GM18861 (cell line): Measurements from ENCODE around the gene SRSF3.
"Not testable (repeated sequence)": the region's sequence is repeated elsewhere in the genome, so short reads cannot be mapped to it uniquely, and the experiment has no call there.

ENCODE experiments used
- ATAC-seq: cut with Tn5 transposase; IDR thresholded peaks from one replicate; pipeline ENCODE4 v1.9.1; 2021; ENCODE audit not compliant: unreplicated experiment

The SRSF3 gene

DNA sequence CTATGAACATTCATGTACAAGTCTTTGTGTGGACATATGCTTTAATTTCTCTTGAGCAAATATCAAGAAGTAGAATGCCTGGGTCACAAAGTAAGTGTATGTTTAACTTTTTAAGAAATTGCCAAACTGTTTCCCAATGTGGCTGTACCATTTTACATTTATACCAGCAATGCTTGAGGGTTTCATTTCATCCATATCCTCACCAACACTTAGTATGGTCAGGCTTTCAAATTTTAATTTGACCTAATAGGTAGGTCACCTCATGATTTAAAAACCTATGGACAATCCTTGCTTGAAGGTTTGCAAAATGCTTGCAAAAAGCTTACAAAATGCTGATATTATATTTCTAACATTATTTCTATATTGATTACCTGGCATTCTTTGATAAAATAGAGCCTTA, 19.5 kb upstream of the SRSF3 start:
- ATAC-seq, result no peak

DNA sequence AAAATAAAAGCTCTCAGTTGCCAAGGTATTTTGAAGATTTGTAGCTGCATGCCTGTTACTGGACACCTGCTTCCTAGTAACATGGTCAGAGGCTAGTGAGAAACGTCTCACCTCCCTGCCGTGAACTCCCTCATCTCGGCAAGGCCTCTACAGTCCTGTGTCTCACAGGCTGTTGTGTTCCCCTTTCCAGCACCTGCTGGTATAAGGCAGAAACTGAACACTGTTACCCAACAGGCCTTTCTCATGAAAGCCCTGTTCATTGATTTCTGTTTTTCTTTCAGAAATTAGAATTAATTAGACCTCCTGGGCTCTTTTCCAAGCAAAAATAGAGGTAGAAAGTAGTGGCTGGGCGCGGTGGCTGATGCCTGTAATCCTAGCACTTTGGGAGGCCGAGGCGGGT, 17.6 kb upstream of the SRSF3 start:
- ATAC-seq, result no peak

DNA sequence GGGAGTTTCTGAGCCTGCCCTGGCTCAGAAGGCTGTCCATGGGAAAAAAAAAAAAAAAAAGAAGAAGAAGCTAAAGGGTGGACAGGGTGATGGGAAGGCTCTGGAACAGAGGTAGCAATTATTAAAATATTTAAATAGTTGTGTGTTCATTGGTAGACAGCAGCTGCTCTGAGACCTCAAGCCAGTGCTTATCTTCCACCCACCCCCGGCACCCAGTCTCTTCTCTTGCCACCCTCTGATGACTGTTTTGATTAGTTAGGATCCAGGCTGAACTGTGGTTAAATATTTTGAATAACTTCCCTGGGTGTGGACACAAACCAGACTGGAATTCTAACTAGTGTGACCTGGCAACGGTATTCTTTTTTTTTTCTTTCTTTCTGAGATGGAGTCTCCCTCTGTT, 16.9 kb upstream of the SRSF3 start:
- ATAC-seq, result no peak

DNA sequence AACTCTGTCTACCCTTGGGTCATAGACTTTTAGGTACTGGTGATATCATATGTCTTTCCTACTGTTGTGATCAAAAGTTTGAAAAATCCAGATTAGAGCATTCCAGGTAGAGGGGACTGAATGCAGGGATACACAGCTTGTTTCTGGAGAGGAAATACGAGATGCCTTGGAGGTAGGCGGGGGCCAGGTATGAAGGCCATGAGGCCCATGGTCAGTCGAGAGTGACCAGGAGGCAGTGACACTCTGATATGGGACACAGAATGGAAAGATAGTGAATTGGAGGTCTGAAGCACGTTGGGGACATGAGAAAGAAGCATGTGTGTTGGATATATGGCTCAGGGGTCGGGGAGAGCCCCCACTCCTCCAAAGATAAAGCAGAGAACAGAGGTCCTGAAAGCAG, 16.1 kb upstream of the SRSF3 start:
- no peak for ATAC-seq

DNA sequence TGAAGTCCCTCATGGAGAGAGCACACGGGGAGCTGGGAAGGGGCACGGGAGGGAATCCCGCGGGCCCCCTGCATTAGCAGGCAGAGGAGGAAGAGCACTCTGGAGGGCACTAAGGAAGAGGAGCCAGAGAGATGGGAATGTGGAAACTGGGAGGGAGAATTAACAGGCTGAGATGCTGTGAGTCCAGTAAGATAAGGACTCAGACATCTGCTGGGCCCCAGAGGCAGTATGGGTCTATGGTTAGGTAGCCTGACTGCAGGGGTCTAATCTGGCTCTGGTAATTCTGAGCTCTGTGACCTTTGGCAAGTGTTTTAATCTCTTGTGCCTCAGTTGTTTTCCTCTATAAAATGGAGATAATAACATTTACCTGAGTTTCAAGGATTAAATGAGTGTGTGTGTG, 15.7 kb upstream of the SRSF3 start:
- ATAC-seq, result no peak

DNA sequence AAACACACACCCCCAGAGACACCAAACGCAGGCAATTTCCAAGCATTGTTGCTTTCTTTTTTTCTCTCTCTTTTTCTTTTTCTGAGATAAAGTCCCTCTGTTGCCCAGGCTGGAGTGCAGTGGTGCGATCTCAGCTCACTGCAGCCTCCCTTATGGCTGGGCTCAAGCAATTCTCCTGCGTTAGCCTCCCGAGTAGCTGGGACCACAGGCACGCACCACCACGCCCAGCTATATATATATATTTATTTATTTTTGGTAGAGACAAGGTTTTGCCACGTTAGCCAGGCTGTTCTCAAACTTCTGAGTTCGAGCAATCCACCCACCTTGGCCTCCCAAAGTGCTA, 14.0 kb upstream of the SRSF3 start:
- ATAC-seq, result no peak

DNA sequence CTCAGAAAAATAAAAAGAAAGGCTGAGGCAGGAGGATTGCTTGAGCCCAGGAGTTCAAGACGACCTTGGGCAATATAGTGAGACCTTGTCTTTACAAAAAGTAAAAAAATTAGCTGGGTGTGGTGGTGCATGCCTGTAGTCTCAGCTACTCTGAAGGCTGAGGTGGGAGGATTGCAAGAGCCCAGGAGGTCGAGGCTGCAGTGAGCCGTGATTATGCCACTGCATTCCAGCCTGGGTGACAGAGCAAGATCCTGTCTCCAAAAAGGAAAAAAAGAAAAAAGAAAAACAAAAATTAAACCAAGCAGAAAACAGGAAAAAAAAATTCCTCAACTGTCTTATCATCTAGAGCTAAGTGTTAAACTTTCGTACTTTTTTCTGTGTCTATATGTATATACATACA, 12.4 kb upstream of the SRSF3 start:
- ATAC-seq, result no peak

DNA sequence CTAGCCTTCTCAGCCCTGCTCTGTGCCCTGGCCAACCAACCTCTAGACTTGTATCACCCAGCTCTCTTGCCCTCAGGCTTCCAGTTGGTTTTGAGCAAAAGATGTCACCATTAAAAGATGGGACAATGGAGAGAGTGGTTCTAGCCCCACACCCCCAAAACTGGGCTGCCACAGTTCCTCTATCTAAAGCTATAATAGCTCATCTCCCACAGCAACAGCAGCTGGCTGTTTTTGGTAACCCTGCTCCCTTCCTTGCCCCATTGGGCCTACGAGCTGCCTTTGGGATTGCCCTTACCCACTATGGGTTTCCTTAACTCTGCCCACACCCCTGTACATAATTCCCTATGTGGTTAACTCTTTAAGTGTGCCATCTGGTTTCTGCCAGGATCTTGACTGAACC, 7.6 kb upstream of the SRSF3 start:
- ATAC-seq, result no peak

DNA sequence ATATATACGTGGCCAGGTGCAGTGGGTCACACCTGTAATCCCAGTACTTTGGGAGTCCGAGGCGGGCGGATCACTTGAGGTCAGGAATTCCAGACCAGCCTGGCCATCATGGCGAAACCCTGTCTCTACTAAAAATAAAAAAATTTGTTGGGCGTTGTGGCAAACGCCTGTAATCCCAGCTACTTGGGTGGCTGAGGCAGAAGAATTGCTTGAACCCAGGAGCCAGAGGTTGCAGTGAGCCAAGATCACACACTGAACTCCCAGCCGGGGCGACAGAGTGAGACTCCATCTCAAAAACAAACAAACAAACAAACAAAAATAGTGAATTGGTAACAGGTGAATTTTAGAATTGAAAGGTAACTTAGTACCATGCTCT, 5.1 kb upstream of the SRSF3 start:
- not testable (repeated sequence) for ATAC-seq

DNA sequence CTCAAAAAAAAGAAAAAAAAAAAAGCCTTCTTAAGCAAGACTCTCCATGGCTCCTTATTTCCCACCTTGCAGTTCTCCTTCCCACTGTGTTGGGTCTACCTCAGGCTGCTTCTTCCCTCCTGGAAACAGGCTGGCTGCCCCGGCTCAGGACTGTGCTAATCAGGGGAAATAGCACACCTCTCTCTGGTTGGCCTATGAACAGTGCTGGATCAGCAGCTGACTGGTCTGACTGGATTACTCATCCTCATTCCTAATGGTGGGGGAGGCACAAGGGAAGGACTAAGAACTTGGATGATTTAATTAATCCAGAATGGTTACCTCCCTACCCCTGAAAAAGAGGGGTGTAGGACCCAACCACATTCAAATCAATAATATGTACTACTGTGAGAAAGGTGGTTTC, 3.9 kb upstream of the SRSF3 start:
- ATAC-seq, result no peak

DNA sequence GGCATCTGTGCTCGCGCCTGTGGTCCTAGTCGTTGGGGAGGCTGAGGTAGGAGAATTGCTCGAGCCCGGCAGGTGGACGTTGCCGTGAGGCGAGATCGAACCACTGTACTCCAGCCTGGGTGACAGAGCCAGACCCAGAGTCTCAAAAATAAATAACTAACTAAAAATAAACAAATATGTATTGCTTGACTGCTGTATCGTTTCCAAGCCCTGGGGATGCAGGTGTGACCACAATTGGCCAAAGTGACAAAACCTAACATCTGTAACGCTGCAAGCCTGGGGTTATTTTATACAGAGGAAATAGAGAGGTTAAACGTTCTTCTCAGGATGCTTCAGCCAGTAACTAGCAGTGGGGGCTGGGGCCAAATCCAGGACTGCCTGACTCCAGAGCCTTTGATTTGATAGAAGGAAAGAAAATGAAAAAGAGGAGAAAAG, 1.9 kb upstream of the SRSF3 start:
- ATAC-seq, result peak; percentile 43

DNA sequence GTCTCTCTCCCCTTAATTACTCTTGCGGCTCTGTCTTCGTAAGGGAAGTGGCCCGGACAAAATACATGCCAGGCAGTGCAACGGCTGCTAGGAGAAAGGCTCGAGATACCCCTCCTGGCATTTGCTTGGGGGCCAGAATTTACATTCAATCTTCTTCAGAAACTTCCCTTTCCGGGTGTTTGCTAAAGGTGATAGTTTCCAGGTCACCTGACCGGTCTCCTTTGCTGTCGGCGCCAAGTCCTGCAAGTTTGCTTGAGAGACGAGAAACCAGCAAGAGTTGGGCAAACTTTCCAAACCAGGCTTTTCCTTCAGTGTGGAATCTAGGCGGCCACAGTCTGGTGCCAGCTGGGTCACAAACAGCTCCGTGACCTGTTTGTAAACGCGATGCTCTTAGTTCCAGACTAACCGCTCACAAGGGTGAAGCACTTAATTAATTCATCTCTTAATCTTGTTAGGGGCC, 563 bp upstream of the SRSF3 start:
- ATAC-seq, result no peak

DNA sequence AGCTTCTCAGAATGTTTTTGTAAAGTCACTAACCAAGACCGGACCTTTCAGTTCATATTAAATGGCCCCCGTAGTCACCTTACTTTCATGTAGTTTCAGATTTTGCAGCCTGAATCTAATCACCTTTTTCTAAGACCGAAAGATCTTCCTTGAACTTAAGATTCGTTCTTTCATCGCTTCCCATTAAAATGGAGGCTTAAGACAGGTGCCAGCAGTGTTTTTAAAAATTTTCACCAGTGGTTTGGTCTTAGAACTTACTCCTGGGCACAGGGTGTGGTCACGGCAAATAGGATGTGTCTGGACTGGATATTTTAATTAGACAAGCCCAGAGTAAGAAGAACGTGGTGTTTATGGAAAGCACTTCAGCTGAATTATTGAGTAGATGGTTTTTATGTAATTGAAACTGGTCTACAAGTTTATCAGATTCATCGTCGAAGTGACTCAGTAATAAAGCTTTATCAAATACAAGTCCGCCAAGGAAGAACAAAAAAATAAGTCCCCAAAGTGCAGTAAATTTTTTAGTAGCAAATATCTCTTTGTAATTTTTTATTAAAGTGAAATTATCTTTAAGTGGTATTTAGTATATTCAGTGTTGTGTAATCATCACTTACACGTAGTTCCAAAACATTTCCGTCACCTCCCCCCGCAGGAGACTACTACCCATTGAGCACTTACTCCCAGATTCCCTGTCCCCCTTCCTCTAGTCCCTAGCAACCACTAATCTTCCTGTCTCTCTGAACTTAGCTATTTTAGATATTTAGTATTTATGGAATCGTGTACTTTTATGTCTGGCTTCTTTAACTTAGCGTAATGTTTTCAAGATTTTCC, 868 bp downstream of the SRSF3 start:
- ATAC-seq, result no peak

DNA sequence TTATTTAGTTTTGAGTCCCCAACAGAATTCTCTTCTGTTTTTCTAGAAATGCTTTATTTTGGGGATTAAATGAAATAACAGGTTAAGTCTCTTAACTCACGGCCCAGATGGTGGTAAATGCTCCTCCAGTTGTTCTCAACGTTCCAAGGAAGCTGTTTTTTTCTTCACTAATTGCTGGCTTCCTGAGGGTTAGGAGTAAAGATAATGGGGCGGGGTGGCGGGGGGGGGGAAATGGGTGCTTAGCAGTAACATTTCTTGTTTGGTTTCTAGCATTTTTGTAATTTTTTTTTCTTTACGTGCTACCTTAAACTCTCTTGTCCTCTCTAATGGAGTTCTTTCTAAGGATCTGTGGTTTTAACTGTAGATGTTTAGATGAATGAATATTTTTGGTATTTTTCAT, 2.2 kb downstream of the SRSF3 start:
- no peak for ATAC-seq

DNA sequence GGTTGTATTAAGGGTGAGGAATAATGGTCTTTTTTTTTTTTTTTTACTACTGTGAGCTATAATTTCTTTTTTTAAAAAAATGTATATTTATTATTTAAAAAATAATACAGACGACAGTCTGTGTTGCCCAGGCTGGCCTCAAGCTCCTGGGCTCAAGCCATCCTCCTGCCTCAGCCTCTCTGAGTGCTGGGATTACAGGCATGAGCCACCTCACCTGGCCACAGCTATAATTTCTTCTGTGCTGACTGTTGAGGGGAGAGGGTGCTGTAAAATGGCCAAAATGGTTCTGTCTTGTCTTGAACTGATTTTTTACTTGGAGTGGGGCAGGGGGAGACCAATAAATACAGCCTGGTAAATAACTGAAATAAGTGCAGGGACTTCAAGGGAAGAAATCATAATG, 3.6 kb downstream of the SRSF3 start:
- no peak for ATAC-seq

DNA sequence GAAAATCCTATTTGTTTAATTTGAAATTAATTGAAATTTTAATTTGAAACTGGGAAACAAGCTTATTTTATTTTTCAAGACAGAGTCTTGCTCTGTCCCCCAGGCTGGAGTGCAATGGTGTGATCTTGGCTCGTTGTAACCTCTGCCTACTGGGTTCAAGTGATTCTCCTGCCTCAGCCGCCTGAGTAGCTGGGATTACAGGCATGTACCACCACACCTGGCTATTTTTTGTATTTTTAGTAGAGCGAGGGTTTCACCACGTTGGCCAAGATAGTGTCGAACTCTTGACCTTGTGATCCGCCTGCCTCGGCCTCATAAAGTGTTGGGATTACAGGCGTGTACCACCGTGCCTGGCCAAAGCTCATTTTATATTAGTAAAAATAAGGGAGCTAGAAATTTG, 4.2 kb downstream of the SRSF3 start:
- ATAC-seq, result no peak

DNA sequence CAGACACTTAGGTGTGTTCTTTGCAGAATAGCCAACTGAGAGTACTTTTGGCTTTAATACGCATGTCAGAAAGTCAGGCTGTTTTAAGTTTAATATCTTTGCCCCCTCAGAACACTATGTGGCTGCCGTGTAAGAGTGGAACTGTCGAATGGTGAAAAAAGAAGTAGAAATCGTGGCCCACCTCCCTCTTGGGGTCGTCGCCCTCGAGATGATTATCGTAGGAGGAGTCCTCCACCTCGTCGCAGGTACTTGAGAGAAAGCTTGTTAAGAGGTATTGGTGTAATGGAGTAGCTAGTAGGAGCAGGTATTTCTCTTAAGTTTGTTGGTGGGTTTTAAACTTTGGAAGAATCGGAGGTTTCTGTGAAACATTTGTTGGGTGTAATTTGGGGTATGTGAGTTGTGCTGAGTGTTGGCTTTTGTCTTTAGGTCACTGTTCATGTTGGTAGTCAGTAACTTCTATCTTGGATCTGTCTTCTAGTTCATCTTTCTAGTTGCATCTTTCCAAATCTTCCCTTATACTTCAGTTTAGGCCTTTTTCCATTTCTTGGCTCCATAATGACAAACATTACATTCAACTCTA, 4.7 kb downstream of the SRSF3 start:
- no peak for ATAC-seq

DNA sequence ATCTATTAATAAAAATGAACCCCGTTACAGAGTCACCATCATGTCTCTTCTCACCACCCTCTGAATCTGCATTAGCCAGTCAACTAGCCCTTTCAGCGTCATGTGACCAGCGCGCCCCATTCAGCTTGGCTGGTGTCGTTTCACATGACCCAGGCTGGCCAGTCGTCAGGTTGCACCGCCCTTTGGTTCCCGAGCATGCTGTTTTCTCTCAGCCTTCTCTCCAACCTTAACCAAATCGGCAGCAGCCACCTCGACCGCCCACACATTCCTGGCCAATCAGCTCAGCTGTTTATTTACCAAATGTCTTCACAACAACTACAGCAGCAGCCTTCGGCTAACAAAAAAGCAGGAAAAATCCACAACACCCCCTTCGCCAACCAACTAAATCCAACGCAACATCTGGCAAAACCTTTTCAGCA, 5.6 kb downstream of the SRSF3 start:
- no peak for ATAC-seq

DNA sequence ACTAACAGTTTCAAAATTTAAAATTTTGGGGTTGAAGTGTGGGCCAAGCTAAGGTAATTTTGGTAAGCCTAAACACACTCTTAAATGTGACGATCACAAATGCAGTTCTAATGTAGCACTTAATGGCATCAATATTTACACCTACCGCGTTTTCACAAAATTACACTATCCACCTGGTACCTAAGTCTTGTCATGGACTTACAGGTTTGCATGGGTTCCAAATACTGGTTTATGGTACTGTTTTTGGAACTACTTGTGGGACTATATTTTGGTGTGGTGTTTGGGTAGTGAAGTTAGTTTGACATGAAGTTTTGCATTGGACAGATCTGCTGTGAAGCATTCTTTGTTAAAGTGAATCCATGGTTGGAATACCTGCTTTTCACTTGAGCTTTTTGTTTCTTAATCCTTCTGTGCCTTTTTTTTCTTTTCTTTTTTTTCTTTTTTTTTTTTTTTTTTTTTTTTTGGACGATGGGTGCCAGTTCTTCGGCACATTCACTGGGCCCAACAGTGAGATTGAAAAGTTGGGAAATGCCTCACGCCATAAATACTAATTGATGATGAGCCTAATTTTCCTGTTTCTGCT, 6.5 kb downstream of the SRSF3 start:
- no peak for ATAC-seq

DNA sequence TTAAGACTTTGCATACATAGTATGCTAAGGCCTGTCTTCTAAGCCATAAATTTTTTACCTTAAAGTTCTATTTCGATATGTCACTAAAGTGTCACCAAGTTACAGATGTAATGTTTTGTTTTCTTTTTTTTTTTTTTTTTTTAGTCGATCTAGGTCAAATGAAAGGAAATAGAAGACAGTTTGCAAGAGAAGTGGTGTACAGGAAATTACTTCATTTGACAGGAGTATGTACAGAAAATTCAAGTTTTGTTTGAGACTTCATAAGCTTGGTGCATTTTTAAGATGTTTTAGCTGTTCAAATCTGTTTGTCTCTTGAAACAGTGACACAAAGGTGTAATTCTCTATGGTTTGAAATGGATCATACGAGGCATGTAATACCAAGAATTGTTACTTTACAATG, 7.7 kb downstream of the SRSF3 start:
- ATAC-seq, result not testable (repeated sequence)

DNA sequence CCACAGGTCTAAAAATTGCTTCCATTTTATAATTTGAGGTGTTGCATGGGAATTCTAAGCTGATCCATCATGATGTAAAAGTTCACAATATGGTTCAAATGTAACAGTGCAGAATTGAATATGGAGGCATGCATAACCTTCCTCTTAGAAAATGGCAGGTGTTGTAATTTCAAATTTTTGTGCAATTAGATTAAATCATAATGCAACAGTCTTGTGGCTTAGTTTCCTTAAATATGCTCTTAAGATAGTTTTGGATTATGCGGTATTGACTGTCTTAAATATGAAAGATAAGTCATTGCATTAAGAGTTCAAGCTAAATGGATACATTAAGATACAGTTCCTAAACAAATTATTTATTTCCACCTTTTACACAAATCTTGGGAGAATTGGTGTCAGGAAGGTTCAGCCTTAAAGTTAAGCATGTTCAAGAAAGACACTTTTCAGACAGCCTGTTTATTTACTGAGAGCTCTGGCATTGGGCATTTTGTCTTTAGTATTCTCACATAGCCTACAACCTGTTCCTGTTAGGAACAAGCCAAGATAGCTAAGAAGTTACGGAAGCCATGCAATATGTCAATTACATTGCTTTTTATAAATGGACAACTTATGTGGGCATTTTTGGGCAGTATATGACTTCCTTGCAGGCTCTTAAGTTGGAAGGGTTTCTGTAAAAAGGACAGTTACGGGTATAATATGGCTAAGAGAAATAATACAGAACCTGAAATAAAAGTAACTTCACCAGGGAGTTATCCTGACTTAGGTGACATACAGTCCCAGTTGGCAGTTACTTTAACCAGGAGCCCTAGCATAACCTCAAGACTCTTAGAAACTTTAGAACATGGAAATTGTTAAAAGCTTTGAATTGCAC, 9.3 kb downstream of the SRSF3 start:
- no peak for ATAC-seq
